ENCODE results near the gene RHOT1. TPM values are rescaled to one million over a fixed set of nuclear protein-coding genes. Genes with fewer than 3 reads are reported as not detected.
A peak's percentile ranks its signal among the peaks of the same experiment; 100 is the strongest.
"Not testable (repeated sequence)": the region's sequence is repeated elsewhere in the genome, so short reads cannot be mapped to it uniquely, and the experiment has no call there.

RHOT1 gene
- total RNA-seq, 2 experiments from 2014 or later: 22.9 to 24.4 TPM

DNA sequence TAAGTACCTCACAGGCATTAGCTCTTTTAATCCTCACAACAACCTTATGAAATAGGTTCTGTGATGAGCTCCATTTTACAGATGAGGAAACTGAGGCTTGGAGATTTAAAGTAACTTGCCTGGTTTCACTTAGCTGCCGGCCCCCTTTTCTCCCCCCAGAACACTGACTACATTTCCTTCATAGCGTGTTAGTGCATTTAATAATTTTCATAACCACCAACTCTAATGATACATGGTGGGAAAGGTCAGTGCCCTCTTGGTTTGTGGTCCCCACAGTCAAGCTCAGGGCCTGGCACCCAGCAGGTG, 16.5 kb upstream of the RHOT1 start:
- intact Hi-C loops (cut with micrococcal nuclease): loop anchor here (10.0 kb wide), 1 partner anchor 51 kb away; no protein-coding TSS in a partner anchor
- CTCF ChIA-PET: interaction anchor here (0.6 to 1.6 kb wide), 4 partner anchors 10 to 312 kb away, joined by 3 to 9 read pairs (median 4); no protein-coding TSS in a partner anchor
- H3K27ac Mint-ChIP-seq: no peak overlapping the region
- no peaks in the 10 kb centered on the region for H3K36me3 Mint-ChIP-seq
- POLR2A ChIA-PET: no interaction called here
- no peak for DNase-seq
- no peaks in the 10 kb centered on the region for H3K27me3 Mint-ChIP-seq
- H3K4me1 Mint-ChIP-seq (ENCODE audit: low read depth): peaks cover 16% of the 10 kb centered on the region
- no peak overlapping the region for H3K4me3 Mint-ChIP-seq
- no peaks in the 10 kb centered on the region for H3K9me3 Mint-ChIP-seq

DNA sequence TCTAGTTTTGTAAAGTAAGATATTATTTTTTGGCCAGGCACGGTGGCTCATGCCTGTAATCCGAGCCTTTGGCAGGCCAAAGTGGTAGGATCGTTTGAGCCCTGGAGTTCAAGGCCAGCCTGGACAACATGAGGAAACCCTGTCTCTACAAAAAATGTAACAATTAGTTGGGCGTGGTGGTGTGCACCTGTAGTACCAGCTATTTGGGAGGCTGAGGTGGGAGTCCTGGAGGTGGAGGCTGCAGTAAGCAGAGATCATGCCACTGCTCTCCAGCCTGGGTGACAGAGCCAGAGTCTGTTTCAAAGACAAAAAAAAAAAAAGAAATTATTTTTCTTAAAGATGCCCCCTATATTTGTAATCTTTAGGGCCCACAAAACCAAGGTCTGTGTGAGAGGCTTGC, 16.0 kb upstream of the RHOT1 start:
- H3K9me3 Mint-ChIP-seq: no peaks in the 10 kb centered on the region
- H3K27me3 Mint-ChIP-seq: no peaks in the 10 kb centered on the region
- ChIA-PET POLR2A (no interaction called here), CTCF (interaction anchor here (0.6 to 3.9 kb wide), 4 partner anchors 9 to 311 kb away, joined by 3 to 37 read pairs (median 7); no protein-coding TSS in a partner anchor)
- H3K4me1 Mint-ChIP-seq (ENCODE audit: low read depth): peaks cover 16% of the 10 kb centered on the region
- H3K4me3 Mint-ChIP-seq: peak overlapping the region; percentile 3
- H3K36me3 Mint-ChIP-seq: no peaks in the 10 kb centered on the region
- peak overlapping the region; percentile 38 for H3K27ac Mint-ChIP-seq
- DNase-seq: no peak
- intact Hi-C loops (cut with micrococcal nuclease): loop anchor here (10.0 kb wide), 1 partner anchor 52 kb away; no protein-coding TSS in a partner anchor

DNA sequence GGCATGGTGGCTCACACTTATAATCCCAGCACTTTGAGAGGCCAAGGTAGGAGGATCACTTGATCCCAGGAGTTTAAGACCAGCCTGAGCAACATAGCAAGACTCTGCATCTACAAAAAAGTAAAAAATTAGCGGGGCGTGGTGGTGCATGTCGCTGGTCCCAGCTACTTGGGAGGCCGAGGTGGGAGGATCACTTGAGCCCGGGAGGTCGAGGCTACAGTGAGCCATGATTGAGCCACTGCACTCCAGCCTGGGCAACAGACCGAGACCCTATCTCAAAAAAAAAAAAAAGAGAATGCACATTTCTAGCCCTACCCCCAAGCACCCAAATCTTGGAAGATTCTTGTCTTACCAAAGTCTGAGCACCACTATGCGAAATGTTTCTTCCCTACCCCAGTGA, 15.6 kb upstream of the RHOT1 start:
- intact Hi-C loops (cut with micrococcal nuclease): loop anchor here (10.0 kb wide), 1 partner anchor 52 kb away; no protein-coding TSS in a partner anchor
- peak overlapping the region; percentile 94 for H3K27ac Mint-ChIP-seq
- POLR2A ChIA-PET: no interaction called here
- no peak for DNase-seq
- H3K27me3 Mint-ChIP-seq: no peaks in the 10 kb centered on the region
- peaks cover 16% of the 10 kb centered on the region for H3K4me1 Mint-ChIP-seq (ENCODE audit: low read depth)
- CTCF ChIA-PET: interaction anchor here (3.9 kb wide), 1 partner anchor 12 kb away, joined by 37 read pairs; no protein-coding TSS in a partner anchor
- H3K9me3 Mint-ChIP-seq: no peaks in the 10 kb centered on the region
- no peaks in the 10 kb centered on the region for H3K36me3 Mint-ChIP-seq
- peak overlapping the region; percentile 94 for H3K4me3 Mint-ChIP-seq

DNA sequence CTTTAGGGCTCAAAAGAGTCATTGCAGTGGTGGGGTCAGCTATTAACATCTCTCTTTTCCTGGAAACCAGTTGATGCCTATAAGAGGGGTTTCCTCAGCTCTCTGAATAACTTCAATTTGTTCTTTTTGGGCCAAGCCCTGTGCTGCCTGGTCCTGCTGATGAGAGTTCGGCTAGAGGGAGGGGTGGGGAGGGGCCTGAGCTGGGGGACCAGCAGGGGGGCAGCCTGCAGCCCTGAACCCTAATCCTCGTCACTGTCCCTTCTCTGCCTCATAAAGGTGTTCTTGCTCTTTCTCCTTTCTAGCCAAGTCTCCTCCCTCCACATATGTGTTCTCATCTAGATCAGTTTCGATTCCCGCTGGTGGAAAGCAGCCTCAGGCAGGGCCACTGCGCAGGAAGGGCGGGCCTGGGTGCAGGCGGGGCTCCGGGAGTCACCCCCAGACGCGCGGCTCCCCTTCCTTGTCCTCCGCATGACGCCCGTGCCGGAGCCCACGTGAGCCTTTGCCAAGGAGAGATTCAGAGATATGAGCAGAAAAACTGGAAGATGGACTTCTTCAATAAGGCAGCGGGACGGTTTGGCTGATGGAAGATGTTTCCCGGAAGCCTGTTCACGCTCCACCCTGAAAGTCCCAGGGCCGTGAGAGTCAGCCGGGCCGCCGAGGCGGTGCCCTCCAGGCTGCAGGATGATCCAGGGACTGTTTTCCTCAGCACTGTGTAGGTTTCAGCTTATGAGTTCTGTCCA, 15.0 kb upstream of the RHOT1 start:
- peak; percentile 90 for DNase-seq
- intact Hi-C loops (cut with micrococcal nuclease): loop anchor here (10.0 kb wide), 1 partner anchor 53 kb away; no protein-coding TSS in a partner anchor
- H3K9me3 Mint-ChIP-seq: no peaks in the 10 kb centered on the region
- POLR2A ChIA-PET: no interaction called here
- CTCF ChIA-PET: interaction anchor here (0.6 to 3.9 kb wide), 5 partner anchors 9 to 344 kb away, joined by 3 to 37 read pairs (median 4); partner anchors contain the start of gene LRRC37B
- peak overlapping the region; percentile 94 for H3K27ac Mint-ChIP-seq
- no peaks in the 10 kb centered on the region for H3K27me3 Mint-ChIP-seq
- no peaks in the 10 kb centered on the region for H3K36me3 Mint-ChIP-seq
- peak overlapping the region; percentile 94 for H3K4me3 Mint-ChIP-seq
- peaks cover 16% of the 10 kb centered on the region for H3K4me1 Mint-ChIP-seq (ENCODE audit: low read depth)

DNA sequence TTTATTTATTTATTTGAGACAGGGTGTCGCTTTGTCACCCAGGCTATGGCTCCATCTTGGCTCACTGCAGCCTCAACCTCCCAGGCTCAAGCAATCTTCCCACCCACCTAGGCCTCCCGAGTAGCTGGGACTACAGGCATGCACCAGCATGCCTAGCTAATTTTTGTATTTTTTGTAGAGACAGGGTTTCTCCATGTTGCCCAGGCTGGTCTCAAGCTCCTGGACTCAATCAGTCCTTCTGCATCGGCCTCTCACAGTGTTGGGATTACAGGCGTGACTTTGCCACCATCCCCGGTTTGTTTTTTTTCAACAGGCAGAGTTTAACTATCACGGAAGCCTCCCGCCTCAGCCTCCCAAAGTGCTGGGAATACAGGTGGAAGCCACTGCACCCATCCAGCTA, 13.8 kb upstream of the RHOT1 start:
- CTCF ChIA-PET: interaction anchor here (1.2 to 3.9 kb wide), 3 partner anchors 10 to 122 kb away, joined by 4 to 37 read pairs (median 6); partner anchors contain the start of gene LRRC37B
- DNase-seq, H3K36me3 Mint-ChIP-seq, H3K9me3 Mint-ChIP-seq, POLR2A ChIA-PET, H3K27me3 Mint-ChIP-seq: not testable (repeated sequence)
- Mint-ChIP-seq H3K27ac (peak overlapping the region; percentile 54), H3K4me3 (peak overlapping the region; percentile 94), H3K4me1 (ENCODE audit: low read depth) (peaks cover 16% of the 10 kb centered on the region)
- intact Hi-C loops (cut with micrococcal nuclease): loop anchor here (10.0 kb wide), 1 partner anchor 54 kb away; no protein-coding TSS in a partner anchor

DNA sequence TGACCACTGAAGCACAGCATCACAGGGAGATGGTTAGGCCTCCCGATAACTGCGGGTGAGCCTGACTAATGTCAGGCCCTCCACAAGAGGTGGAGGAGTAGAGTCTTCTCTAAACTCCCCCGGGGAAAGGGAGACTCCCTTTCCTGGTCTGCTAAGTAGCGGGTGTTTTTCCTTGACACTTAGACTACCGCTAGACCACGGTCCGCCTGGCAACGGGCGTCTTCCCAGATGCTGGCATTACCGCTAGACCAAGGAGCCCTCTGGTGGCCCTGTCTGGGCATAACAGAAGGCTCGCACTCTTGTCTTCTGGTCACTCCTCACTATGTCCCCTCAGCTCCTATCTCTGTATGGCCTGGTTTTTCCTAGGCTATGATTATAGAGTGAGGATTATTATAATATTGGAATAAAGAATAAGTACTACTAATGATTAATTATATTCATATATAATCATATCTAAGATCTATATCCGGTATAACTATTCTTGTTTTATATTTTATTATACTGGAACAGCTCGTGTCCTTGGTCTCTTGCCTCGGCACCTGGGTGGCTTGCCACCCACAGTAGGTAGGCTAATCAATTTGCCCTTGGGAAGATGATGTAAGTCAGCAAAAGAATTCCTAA, 6.7 kb upstream of the RHOT1 start:
- CTCF ChIA-PET: interaction anchor here (0.6 to 8.1 kb wide), 7 partner anchors 8 to 128 kb away, joined by 3 to 77 read pairs (median 5); partner anchors contain the start of gene LRRC37B
- not testable (repeated sequence) for H3K27ac Mint-ChIP-seq; H3K36me3 Mint-ChIP-seq; H3K9me3 Mint-ChIP-seq; H3K27me3 Mint-ChIP-seq; H3K4me1 Mint-ChIP-seq (ENCODE audit: low read depth); H3K4me3 Mint-ChIP-seq
- intact Hi-C loops (cut with micrococcal nuclease): loop anchor here (5.0 kb wide), 1 partner anchor 233 kb away; the partner anchor contains the start of gene UTP6
- DNase-seq: peak; percentile 65
- POLR2A ChIA-PET: interaction anchor here (0.6 kb wide), 1 partner anchor 24 kb away, joined by 3 read pairs; no protein-coding TSS in a partner anchor

DNA sequence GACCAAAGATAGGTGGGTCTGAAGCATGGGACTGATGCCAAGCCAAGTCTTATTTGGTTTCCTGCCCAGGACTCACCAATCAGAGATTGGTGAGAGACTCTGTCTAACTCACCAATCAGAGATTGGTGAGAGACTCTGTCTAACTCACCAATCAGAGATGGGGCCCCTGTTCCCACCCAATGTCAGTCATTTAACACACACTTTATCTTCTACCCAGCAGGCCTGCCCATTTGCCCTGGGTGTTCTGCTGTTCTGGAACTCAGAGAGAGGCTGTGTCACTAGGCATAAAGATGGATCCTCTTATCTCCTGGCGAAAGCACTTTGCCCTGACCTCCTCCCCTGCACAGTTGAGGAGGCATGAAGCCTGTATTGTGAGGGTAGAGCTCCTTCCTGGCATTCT, 5.4 kb upstream of the RHOT1 start:
- CTCF ChIA-PET: interaction anchor here (1.1 to 8.1 kb wide), 5 partner anchors 8 to 129 kb away, joined by 4 to 77 read pairs (median 9); partner anchors contain the start of gene LRRC37B
- peak; percentile 14 for DNase-seq
- H3K27me3 Mint-ChIP-seq: no peaks in the 10 kb centered on the region
- no peaks in the 10 kb centered on the region for H3K36me3 Mint-ChIP-seq
- H3K27ac Mint-ChIP-seq: no peak overlapping the region
- POLR2A ChIA-PET: no interaction called here
- no peaks in the 10 kb centered on the region for H3K9me3 Mint-ChIP-seq
- H3K4me1 Mint-ChIP-seq (ENCODE audit: low read depth): peaks cover 16% of the 10 kb centered on the region
- no peak overlapping the region for H3K4me3 Mint-ChIP-seq
- intact Hi-C loops (cut with micrococcal nuclease): loop anchor here (5.0 kb wide), 1 partner anchor 235 kb away; the partner anchor contains the start of gene UTP6

DNA sequence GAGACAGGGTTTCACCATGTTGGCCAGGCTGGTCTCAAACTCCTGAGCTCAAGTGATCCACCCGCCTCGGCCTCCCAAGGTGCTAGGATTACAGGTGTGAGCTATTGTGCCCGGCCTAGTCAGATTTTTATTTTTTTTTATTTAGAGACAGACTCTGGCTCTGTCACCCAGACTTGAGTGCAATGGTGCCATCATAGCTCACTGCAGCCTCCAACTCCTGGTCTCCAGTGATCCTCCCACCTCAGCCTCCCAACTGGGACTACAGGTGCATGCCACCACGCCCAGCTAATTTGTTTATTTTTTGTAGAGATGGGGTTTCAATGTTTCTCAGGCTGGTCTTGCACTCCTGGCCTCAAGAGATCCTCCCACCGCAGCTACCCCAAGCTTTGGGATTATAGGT, 2.8 kb upstream of the RHOT1 start:
- H3K36me3 Mint-ChIP-seq, H3K4me3 Mint-ChIP-seq, H3K9me3 Mint-ChIP-seq, H3K27me3 Mint-ChIP-seq, DNase-seq, H3K27ac Mint-ChIP-seq, POLR2A ChIA-PET: not testable (repeated sequence)
- CTCF ChIA-PET: interaction anchor here (0.8 to 8.1 kb wide), 10 partner anchors 11 to 280 kb away, joined by 3 to 77 read pairs (median 4); partner anchors contain the start of genes COPRS and LRRC37B
- intact Hi-C loops (cut with micrococcal nuclease): loop anchor here (2.0 to 5.0 kb wide), 2 partner anchors 133 to 237 kb away; partner anchors contain the start of genes LRRC37B and UTP6
- H3K4me1 Mint-ChIP-seq (ENCODE audit: low read depth): peaks cover 28% of the 10 kb centered on the region

DNA sequence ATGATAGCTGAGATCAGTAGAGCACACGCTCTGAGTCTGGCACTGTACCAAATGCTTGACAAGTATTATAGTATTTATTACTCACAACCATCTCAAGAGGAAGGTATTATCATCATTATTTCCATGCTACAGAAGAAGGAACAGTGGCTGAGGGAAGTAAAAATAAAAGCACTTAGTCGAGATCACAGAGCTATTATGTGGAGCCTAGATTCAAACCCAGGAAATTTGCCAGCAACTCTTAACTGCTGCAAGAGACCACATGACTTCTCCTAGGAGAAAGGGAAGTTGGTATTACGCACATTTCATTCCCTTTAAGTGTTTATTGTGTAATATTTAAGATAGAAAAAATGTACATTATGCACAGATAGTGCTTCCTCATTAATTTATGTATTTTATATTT, 1.0 kb upstream of the RHOT1 start:
- Mint-ChIP-seq H3K27ac (no peak overlapping the region), H3K4me1 (ENCODE audit: low read depth) (peaks cover 30% of the 10 kb centered on the region), H3K27me3 (no peaks in the 10 kb centered on the region), H3K4me3 (peak overlapping the region; percentile 83), H3K36me3 (no peaks in the 10 kb centered on the region), H3K9me3 (no peaks in the 10 kb centered on the region)
- intact Hi-C loops (cut with micrococcal nuclease): loop anchor here (10.0 kb wide), 1 partner anchor 84 kb away; no protein-coding TSS in a partner anchor
- ChIA-PET CTCF (interaction anchor here (0.6 to 8.1 kb wide), 7 partner anchors 9 to 238 kb away, joined by 3 to 77 read pairs (median 4); partner anchors contain the start of gene LRRC37B), POLR2A (interaction anchor here (2.0 kb wide), 1 partner anchor 133 kb away, joined by 7 read pairs; no protein-coding TSS in a partner anchor)
- DNase-seq: no peak

DNA sequence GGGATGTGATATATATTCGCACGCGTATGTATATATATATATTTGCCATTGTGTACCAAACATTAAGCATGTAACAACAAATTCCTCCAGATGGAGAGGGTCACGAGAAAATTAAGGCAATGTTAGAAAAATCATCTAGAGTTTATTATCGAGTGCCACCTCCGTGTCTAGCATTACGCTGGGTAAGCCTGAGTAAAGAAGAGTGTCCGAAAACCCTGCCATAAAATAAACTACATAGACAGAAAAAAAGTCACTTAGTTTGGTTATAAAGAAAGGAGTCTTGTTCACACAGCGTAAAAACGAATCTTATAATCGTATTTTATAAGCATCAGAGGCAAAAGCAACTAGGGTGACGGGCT, 644 bp upstream of the RHOT1 start:
- ChIA-PET POLR2A (interaction anchor here (2.0 kb wide), 1 partner anchor 134 kb away, joined by 7 read pairs; no protein-coding TSS in a partner anchor), CTCF (interaction anchor here (0.6 to 8.1 kb wide), 8 partner anchors 9 to 239 kb away, joined by 3 to 77 read pairs (median 4); partner anchors contain the start of gene LRRC37B)
- H3K4me1 Mint-ChIP-seq (ENCODE audit: low read depth): peaks cover 27% of the 10 kb centered on the region
- H3K36me3 Mint-ChIP-seq: no peaks in the 10 kb centered on the region
- intact Hi-C loops (cut with micrococcal nuclease): loop anchor here (10.0 kb wide), 1 partner anchor 83 kb away; no protein-coding TSS in a partner anchor
- H3K27ac Mint-ChIP-seq: peak overlapping the region; percentile 50
- DNase-seq: no peak
- no peaks in the 10 kb centered on the region for H3K27me3 Mint-ChIP-seq
- H3K4me3 Mint-ChIP-seq: peak overlapping the region; percentile 83
- no peaks in the 10 kb centered on the region for H3K9me3 Mint-ChIP-seq

DNA sequence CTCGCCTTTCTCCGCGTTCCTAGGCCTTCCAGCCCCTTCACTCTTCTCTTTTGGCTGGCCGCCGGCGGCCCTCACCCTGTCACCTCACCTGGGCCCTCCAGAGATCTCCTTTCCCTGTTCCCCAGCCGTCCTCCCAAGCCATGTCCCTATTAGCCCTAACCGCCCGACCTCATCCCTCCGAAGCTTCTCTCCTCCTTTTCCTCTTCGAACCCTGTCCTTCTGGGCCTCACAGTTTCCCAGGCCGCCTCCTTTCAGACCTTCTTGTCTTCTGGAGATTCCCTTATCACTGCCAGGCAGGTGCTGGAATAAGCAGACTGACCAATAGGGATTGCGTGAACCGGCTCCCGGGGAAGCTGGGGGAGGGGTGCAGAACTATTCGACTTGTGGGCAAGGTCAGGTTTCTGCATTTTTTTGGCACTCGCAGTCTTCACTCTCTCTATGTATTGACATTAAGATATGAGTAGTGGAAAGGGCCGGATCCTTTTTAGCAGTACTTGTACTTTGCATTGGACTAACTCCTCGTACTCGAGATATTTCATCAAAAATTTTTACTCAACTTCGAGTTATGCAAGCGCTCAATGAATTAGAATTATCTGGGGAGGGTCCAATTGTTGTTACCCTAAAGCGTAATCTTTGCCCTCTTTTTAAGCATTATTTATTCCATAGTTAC, 690 bp downstream of the RHOT1 start:
- peak; percentile 50 for DNase-seq
- ChIA-PET CTCF (interaction anchor here (0.9 to 8.1 kb wide), 6 partner anchors 17 to 240 kb away, joined by 3 to 77 read pairs (median 4); partner anchors contain the start of gene LRRC37B), POLR2A (interaction anchor here (0.6 to 2.0 kb wide), 3 partner anchors 135 to 1319 kb away, joined by 3 to 7 read pairs (median 3); partner anchors contain the start of gene CRLF3)
- intact Hi-C loops (cut with micrococcal nuclease): loop anchor here (10.0 kb wide), 1 partner anchor 82 kb away; no protein-coding TSS in a partner anchor
- Mint-ChIP-seq H3K4me3 (peak overlapping the region; percentile 83), H3K27ac (peak overlapping the region; percentile 63), H3K27me3 (no peaks in the 10 kb centered on the region), H3K9me3 (no peaks in the 10 kb centered on the region), H3K36me3 (no peaks in the 10 kb centered on the region), H3K4me1 (ENCODE audit: low read depth) (peaks cover 28% of the 10 kb centered on the region)

All from activated CD4-positive, alpha-beta memory T cell treated with anti-CD3 and anti-CD28 coated beads for 36 hours (primary cell).